SK-N-SH treated with all-trans-retinoic acid at 6 μM for 48 hours (cell line): Measurements from ENCODE around the gene SEC16A.

Experiments
- ATAC-seq: fragments of 200-7000 bp; cut with Tn5 transposase; 3 replicates; pipeline ENCODE4 v1.9.1; 2020; ENCODE audit warnings: mild to moderate bottlenecking, moderate library complexity
- ARNTL ChIP-seq: fragments of 450-650 bp; formaldehyde crosslinking; IDR thresholded peaks from 2 replicates; pipeline ENCODE4 v1.5.0; 2020; ENCODE audit warnings: low read depth, mild to moderate bottlenecking, moderate library complexity, borderline replicate concordance
- BACH2 ChIP-seq: fragments of 250-450 bp; sonication (Bioruptor Pico); IDR thresholded peaks from 2 replicates; pipeline ENCODE4 v1.9.0; 2021; ENCODE audit warnings: mild to moderate bottlenecking, borderline replicate concordance
- CREB5 ChIP-seq: fragments of 250-450 bp; sonication (Bioruptor Pico); IDR thresholded peaks from 2 replicates; pipeline ENCODE4 v1.5.1; 2020; ENCODE audit warnings: low read depth, mild to moderate bottlenecking, moderate library complexity
- CSDC2 ChIP-seq: fragments of 250-450 bp; sonication (Bioruptor Pico); IDR thresholded peaks from 2 replicates; pipeline ENCODE4 v1.5.0; 2020; ENCODE audit warnings: mild to moderate bottlenecking, moderate library complexity
- CSRNP3 ChIP-seq: fragments of 250-450 bp; sonication (Bioruptor Pico); IDR thresholded peaks from 2 replicates; pipeline ENCODE4 v1.5.1; 2021; ENCODE audit warnings: mild to moderate bottlenecking, moderate library complexity
- ESRRG ChIP-seq: fragments of 250-450 bp; sonication (Bioruptor Pico); IDR thresholded peaks from 2 replicates; pipeline ENCODE4 v1.6.1; 2021; ENCODE audit warnings: mild to moderate bottlenecking
- GLIS3 ChIP-seq: fragments of 250-450 bp; sonication (Bioruptor Pico); IDR thresholded peaks from 2 replicates; pipeline ENCODE4 v1.5.0; 2020; ENCODE audit warnings: mild to moderate bottlenecking, moderate library complexity
- ISL1 ChIP-seq: fragments of 250-450 bp; sonication (Bioruptor Pico); IDR thresholded peaks from 2 replicates; pipeline ENCODE4 v2.1.2; 2022; ENCODE audit warnings: mild to moderate bottlenecking, moderate library complexity
- OSR1 ChIP-seq: fragments of 250-450 bp; sonication (Bioruptor Pico); IDR thresholded peaks from 2 replicates; pipeline ENCODE4 v1.8.0; 2022; ENCODE audit warnings: moderate library complexity, mild to moderate bottlenecking, inconsistent platforms
- PATZ1 ChIP-seq: fragments of 250-450 bp; sonication (Bioruptor Pico); IDR thresholded peaks from 2 replicates; pipeline ENCODE4 v1.8.0; 2020; ENCODE audit warnings: mild to moderate bottlenecking, moderate library complexity, borderline replicate concordance
- POU6F1 ChIP-seq: fragments of 250-450 bp; sonication (Bioruptor Pico); IDR thresholded peaks from 2 replicates; pipeline ENCODE4 v1.8.0; 2021; ENCODE audit warnings: low read depth, mild to moderate bottlenecking, moderate library complexity, borderline replicate concordance
- PPARA ChIP-seq: fragments of 250-450 bp; sonication (Bioruptor Pico); IDR thresholded peaks from 2 replicates; pipeline ENCODE4 v1.5.0; 2020; ENCODE audit warnings: mild to moderate bottlenecking, borderline replicate concordance
- RARB ChIP-seq: fragments of 250-450 bp; sonication (Bioruptor Pico); IDR thresholded peaks from 2 replicates; pipeline ENCODE4 v1.8.0; 2021; ENCODE audit warnings: mild to moderate bottlenecking, moderate library complexity
- SNAI2 ChIP-seq: fragments of 250-450 bp; sonication (Bioruptor Pico); IDR thresholded peaks from 2 replicates; pipeline ENCODE4 v1.5.0; 2020; ENCODE audit warnings: mild to moderate bottlenecking, moderate library complexity
- TCF4 ChIP-seq: fragments of 250-450 bp; sonication (Bioruptor Pico); IDR thresholded peaks from 2 replicates; pipeline ENCODE4 v1.8.0; 2021; ENCODE audit warnings: mild to moderate bottlenecking, moderate library complexity, borderline replicate concordance
- TSHZ2 ChIP-seq: fragments of 250-450 bp; sonication (Bioruptor Pico); IDR thresholded peaks from 2 replicates; pipeline ENCODE4 v1.5.0; 2020; ENCODE audit warnings: mild to moderate bottlenecking, moderate library complexity
- ZC3H10 ChIP-seq: fragments of 250-450 bp; sonication (Bioruptor Pico); IDR thresholded peaks from 2 replicates; pipeline ENCODE4 v1.5.1; 2021; ENCODE audit warnings: mild to moderate bottlenecking, moderate library complexity
- ZFP3 ChIP-seq: fragments of 250-450 bp; sonication (Bioruptor Pico); IDR thresholded peaks from 2 replicates; pipeline ENCODE4 v1.5.0; 2020; ENCODE audit warnings: mild to moderate bottlenecking, moderate library complexity
- ZFP30 ChIP-seq: fragments of 450-650 bp; formaldehyde crosslinking; IDR thresholded peaks from 2 replicates; pipeline ENCODE4 v1.5.0; 2022; ENCODE audit warnings: mild to moderate bottlenecking, moderate library complexity
- ZNF565 ChIP-seq: fragments of 450-650 bp; formaldehyde crosslinking; conservative IDR thresholded peaks from 2 replicates; pipeline ENCODE4 v1.5.0; 2020; ENCODE audit warnings: low read depth, mild to moderate bottlenecking, moderate library complexity
- ZNF70 ChIP-seq: fragments of 450-650 bp; formaldehyde crosslinking; IDR thresholded peaks from 2 replicates; pipeline ENCODE4 v1.5.0; 2020; ENCODE audit warnings: mild to moderate bottlenecking, moderate library complexity

SEC16A gene

GRCh38 chr9:136502940-136503550, 20.2 kb upstream of the SEC16A start:
- TF ChIP-seq ZNF70 (no peak), ZFP3 (no peak), PPARA (CRISPR knock-in tag) (no peak), ZFP30 (CRISPR knock-in tag) (no peak), CSDC2 (no peak), ARNTL (CRISPR knock-in tag) (no peak), RARB (CRISPR knock-in tag) (no peak), ESRRG (CRISPR knock-in tag) (no peak), GLIS3 (CRISPR knock-in tag) (no peak), SNAI2 (CRISPR knock-in tag) (no peak), PATZ1 (CRISPR knock-in tag) (no peak), TSHZ2 (CRISPR knock-in tag) (no peak), ZC3H10 (no peak), OSR1 (no peak), ISL1 (CRISPR knock-in tag) (no peak), CREB5 (CRISPR knock-in tag) (no peak), BACH2 (CRISPR knock-in tag) (no peak)
- ATAC-seq: no peak

- no peak for TF ChIP-seq TSHZ2 (CRISPR knock-in tag)
- TF ChIP-seq PPARA (CRISPR knock-in tag): no peak
- TF ChIP-seq ESRRG (CRISPR knock-in tag): no peak
- TF ChIP-seq ZC3H10: no peak
- no peak for TF ChIP-seq POU6F1
- TF ChIP-seq ARNTL (CRISPR knock-in tag): no peak
- TF ChIP-seq SNAI2 (CRISPR knock-in tag): no peak
- TF ChIP-seq CSDC2: no peak
- TF ChIP-seq TCF4 (CRISPR knock-in tag): no peak
- TF ChIP-seq GLIS3 (CRISPR knock-in tag): no peak
- no peak for TF ChIP-seq OSR1
- no peak for TF ChIP-seq ZNF565
- no peak for ATAC-seq
These were observed 19.4 kb upstream of the SEC16A start for GRCh38 chr9:136502196-136502595.

- ATAC-seq: no peak
- no peak for TF ChIP-seq PATZ1 (CRISPR knock-in tag)
- TF ChIP-seq OSR1: no peak
- no peak for TF ChIP-seq POU6F1
- no peak for TF ChIP-seq ARNTL (CRISPR knock-in tag)
- no peak for TF ChIP-seq CSRNP3 (CRISPR knock-in tag)
- no peak for TF ChIP-seq ZNF70
- no peak for TF ChIP-seq GLIS3 (CRISPR knock-in tag)
- no peak for TF ChIP-seq ZFP3
- no peak for TF ChIP-seq SNAI2 (CRISPR knock-in tag)
- no peak for TF ChIP-seq BACH2 (CRISPR knock-in tag)
- TF ChIP-seq PPARA (CRISPR knock-in tag): no peak
These were observed 18.8 kb upstream of the SEC16A start for GRCh38 chr9:136501686-136502085.
